ENCODE measurements around the gene PARD3.

- TF ChIP-seq CTCF (IDR thresholded peaks at IDR 0.05) (no peak), POLR2A (IDR thresholded peaks at IDR 0.05) (no peak), EP300 (IDR thresholded peaks at IDR 0.05) (no peak), POLR2AphosphoS5 (IDR thresholded peaks at IDR 0.05) (no peak)
Measured at GRCh38 chr10:34548466-34548865, 266.6 kb downstream of the PARD3 start.
